Astrocyte of the spinal cord (primary cell): ENCODE measurements around the gene GABBR2.

Source experiments
- DNase-seq: peaks from one replicate; pipeline ENCODE4 v3.0.0; 2011; ENCODE audit warnings: low read depth, low spot score
- H3K4me3 ChIP-seq: 2 replicates; pipeline ENCODE4 v1.5.1; 2011; ENCODE audit warnings: low read depth, mild to moderate bottlenecking, low read length, moderate library complexity
- CTCF ChIP-seq: IDR thresholded peaks from 2 replicates; pipeline ENCODE4 v1.5.1; 2012; ENCODE audit warnings: low read depth, mild to moderate bottlenecking, low read length, inconsistent platforms
- in situ Hi-C: cut with HindIII; loops from 2 replicates; pipeline ENCODE4 v1.10.0; 2017; ENCODE audit warnings: low sequenced_read_pairs

The GABBR2 gene

GRCh38 chr9:98264516-98264915 lies 444.2 kb downstream of the GABBR2 start:
- no peak overlapping the region for H3K4me3 ChIP-seq
- TF ChIP-seq CTCF, result no peak
- in situ Hi-C loops, result no loop called here

GRCh38 chr9:98263482-98264357 lies 445.0 kb downstream of the GABBR2 start:
- DNase-seq, result peak; percentile 81
- TF ChIP-seq CTCF, result peak; percentile 98
- in situ Hi-C loops, result no loop called here
- H3K4me3 ChIP-seq, result no peak overlapping the region

More at GRCh38 chr9:98264516-98264915, 444.2 kb downstream of the GABBR2 start:
- DNase-seq, result no peak

- no peak for DNase-seq
- in situ Hi-C loops, result no loop called here
- H3K4me3 ChIP-seq, result no peak overlapping the region
- no peak for TF ChIP-seq CTCF
These were observed 445.7 kb downstream of the GABBR2 start for GRCh38 chr9:98263080-98263479.

GRCh38 chr9:98262056-98262455 lies 446.7 kb downstream of the GABBR2 start:
- TF ChIP-seq CTCF, result no peak
- H3K4me3 ChIP-seq, result no peak overlapping the region
- no peak for DNase-seq
- in situ Hi-C loops, result no loop called here

GRCh38 chr9:98260635-98261034 lies 448.1 kb downstream of the GABBR2 start:
- H3K4me3 ChIP-seq, result no peak overlapping the region
- in situ Hi-C loops, result no loop called here
- no peak for TF ChIP-seq CTCF
- no peak for DNase-seq

- in situ Hi-C loops, result no loop called here
- no peak overlapping the region for H3K4me3 ChIP-seq
- no peak for DNase-seq
- no peak for TF ChIP-seq CTCF
These were observed 448.9 kb downstream of the GABBR2 start for GRCh38 chr9:98259791-98260190.
